ENCODE measurements around the gene SLC13A1.
"Not testable (repeated sequence)": the region's sequence is repeated elsewhere in the genome, so short reads cannot be mapped to it uniquely, and the experiment has no call there.

SLC13A1 gene

GRCh38 chr7:123126171-123126570 is 73.6 kb downstream of the SLC13A1 start:
- DNase-seq (ENCODE audit: low spot score), result no peak

- DNase-seq (ENCODE audit: low spot score), result no peak
Measured at GRCh38 chr7:123125231-123125630, 74.5 kb downstream of the SLC13A1 start.

- DNase-seq (ENCODE audit: low spot score), result no peak
Measured at GRCh38 chr7:123122916-123123315, 76.9 kb downstream of the SLC13A1 start.

GRCh38 chr7:123120286-123120685 is 79.5 kb downstream of the SLC13A1 start:
- DNase-seq (ENCODE audit: low spot score), result no peak

GRCh38 chr7:123115331-123115730 is 84.4 kb downstream of the SLC13A1 start:
- no peak for DNase-seq (ENCODE audit: low spot score)

- DNase-seq (ENCODE audit: low spot score), result no peak
Measured at GRCh38 chr7:123114288-123114687, 85.5 kb downstream of the SLC13A1 start.

- no peak for DNase-seq (ENCODE audit: low spot score)
Measured at GRCh38 chr7:123112833-123113232, 86.9 kb downstream of the SLC13A1 start.

- DNase-seq (ENCODE audit: low spot score), result no peak
Measured at GRCh38 chr7:123099712-123100111, 100.1 kb downstream of the SLC13A1 start.

- no peak for DNase-seq (ENCODE audit: low spot score)
Measured at GRCh38 chr7:123096976-123097375, 102.8 kb downstream of the SLC13A1 start.

GRCh38 chr7:123096434-123096833 is 103.3 kb downstream of the SLC13A1 start:
- no peak for DNase-seq (ENCODE audit: low spot score)

- no peak for DNase-seq (ENCODE audit: low spot score)
Measured at GRCh38 chr7:123090456-123090855, 109.3 kb downstream of the SLC13A1 start.

GRCh38 chr7:123086910-123087309 is 112.9 kb downstream of the SLC13A1 start:
- not testable (repeated sequence) for DNase-seq (ENCODE audit: low spot score)

- not testable (repeated sequence) for DNase-seq (ENCODE audit: low spot score)
Measured at GRCh38 chr7:123084861-123085260, 114.9 kb downstream of the SLC13A1 start.

- no peak for DNase-seq (ENCODE audit: low spot score)
Measured at GRCh38 chr7:123079021-123079420, 120.7 kb downstream of the SLC13A1 start.

GRCh38 chr7:123075838-123076467 is 123.8 kb downstream of the SLC13A1 start:
- no peak for DNase-seq (ENCODE audit: low spot score)

GRCh38 chr7:123070702-123071286 is 129.0 kb downstream of the SLC13A1 start:
- DNase-seq (ENCODE audit: low spot score), result no peak

- DNase-seq (ENCODE audit: low spot score), result no peak
Measured at GRCh38 chr7:123067814-123068213, 132.0 kb downstream of the SLC13A1 start.

Data from pons (tissue), 1 donor.